IMR-90 (cell line): ENCODE measurements around the gene RBKS.

ENCODE experiments used
- BHLHE40 ChIP-seq: fragments of 150-350 bp; IDR thresholded peaks from 2 replicates; pipeline ENCODE4 v1.6.1; 2016; ENCODE audit warnings: mild to moderate bottlenecking, low read depth, low read length
- CTCF ChIP-seq: conservative IDR thresholded peaks from 2 replicates; pipeline ENCODE4 v1.5.1; 2012; ENCODE audit warnings: mild to moderate bottlenecking, low read depth, low read length, improper control_type of control experiment
- FOS ChIP-seq: fragments of 150-350 bp; IDR thresholded peaks from 2 replicates; pipeline ENCODE4 v1.6.1; 2016; ENCODE audit warnings: low read depth, low read length
- MAFK ChIP-seq: IDR thresholded peaks from 2 replicates; pipeline ENCODE4 v1.6.1; 2012; ENCODE audit warnings: low read depth, low read length, improper control_type of control experiment
- MAZ ChIP-seq: IDR thresholded peaks from 2 replicates; pipeline ENCODE4 v1.6.1; 2012; ENCODE audit warnings: low read depth, mild to moderate bottlenecking, low read length, improper control_type of control experiment, moderate library complexity, borderline replicate concordance
- MXI1 ChIP-seq: IDR thresholded peaks from 2 replicates; pipeline ENCODE4 v1.6.1; 2012; ENCODE audit warnings: low read depth, mild to moderate bottlenecking, low read length, moderate library complexity, borderline replicate concordance
- POLR2A ChIP-seq: IDR thresholded peaks from 2 replicates; pipeline ENCODE4 v1.6.1; 2012; ENCODE audit warnings: mild to moderate bottlenecking, low read depth, low read length
- RAD21 ChIP-seq: IDR thresholded peaks from 2 replicates; pipeline ENCODE4 v1.6.1; 2012; ENCODE audit warnings: low read length, improper control_type of control experiment
- RCOR1 ChIP-seq: IDR thresholded peaks from 2 replicates; pipeline ENCODE4 v1.6.1; 2012; ENCODE audit warnings: mild to moderate bottlenecking, low read length, improper control_type of control experiment; ENCODE audit not compliant: insufficient replicate concordance
- TF ChIP-seq, protein P1 (sequence below): fragments of 150-350 bp; IDR thresholded peaks from 2 replicates; pipeline ENCODE4 v1.6.1; 2017; ENCODE audit warnings: mild to moderate bottlenecking, antibody characterized with exemption, low read length, low read depth

GRCh38 chr2:27742571-27742970 lies 147.6 kb downstream of the RBKS start:
- TF ChIP-seq CTCF (no peak), FOS (no peak), MAFK (no peak), POLR2A (no peak), RAD21 (no peak), MXI1 (no peak), RCOR1 (no peak), MAZ (no peak), BHLHE40 (no peak)
- TF ChIP-seq, protein P1, sequence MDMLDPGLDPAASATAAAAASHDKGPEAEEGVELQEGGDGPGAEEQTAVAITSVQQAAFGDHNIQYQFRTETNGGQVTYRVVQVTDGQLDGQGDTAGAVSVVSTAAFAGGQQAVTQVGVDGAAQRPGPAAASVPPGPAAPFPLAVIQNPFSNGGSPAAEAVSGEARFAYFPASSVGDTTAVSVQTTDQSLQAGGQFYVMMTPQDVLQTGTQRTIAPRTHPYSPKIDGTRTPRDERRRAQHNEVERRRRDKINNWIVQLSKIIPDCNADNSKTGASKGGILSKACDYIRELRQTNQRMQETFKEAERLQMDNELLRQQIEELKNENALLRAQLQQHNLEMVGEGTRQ, result no peak
